HG02759 (cell line): ENCODE data around the gene TENT4B.
A peak's percentile ranks its signal among the peaks of the same experiment; 100 is the strongest.
"Not testable (repeated sequence)": the region's sequence is repeated elsewhere in the genome, so short reads cannot be mapped to it uniquely, and the experiment has no call there.

ENCODE experiments used
- ATAC-seq: cut with Tn5 transposase; IDR thresholded peaks from one replicate; pipeline ENCODE4 v1.9.1; 2021; ENCODE audit warnings: mild to moderate bottlenecking, moderate library complexity; ENCODE audit not compliant: unreplicated experiment

TENT4B gene

DNA sequence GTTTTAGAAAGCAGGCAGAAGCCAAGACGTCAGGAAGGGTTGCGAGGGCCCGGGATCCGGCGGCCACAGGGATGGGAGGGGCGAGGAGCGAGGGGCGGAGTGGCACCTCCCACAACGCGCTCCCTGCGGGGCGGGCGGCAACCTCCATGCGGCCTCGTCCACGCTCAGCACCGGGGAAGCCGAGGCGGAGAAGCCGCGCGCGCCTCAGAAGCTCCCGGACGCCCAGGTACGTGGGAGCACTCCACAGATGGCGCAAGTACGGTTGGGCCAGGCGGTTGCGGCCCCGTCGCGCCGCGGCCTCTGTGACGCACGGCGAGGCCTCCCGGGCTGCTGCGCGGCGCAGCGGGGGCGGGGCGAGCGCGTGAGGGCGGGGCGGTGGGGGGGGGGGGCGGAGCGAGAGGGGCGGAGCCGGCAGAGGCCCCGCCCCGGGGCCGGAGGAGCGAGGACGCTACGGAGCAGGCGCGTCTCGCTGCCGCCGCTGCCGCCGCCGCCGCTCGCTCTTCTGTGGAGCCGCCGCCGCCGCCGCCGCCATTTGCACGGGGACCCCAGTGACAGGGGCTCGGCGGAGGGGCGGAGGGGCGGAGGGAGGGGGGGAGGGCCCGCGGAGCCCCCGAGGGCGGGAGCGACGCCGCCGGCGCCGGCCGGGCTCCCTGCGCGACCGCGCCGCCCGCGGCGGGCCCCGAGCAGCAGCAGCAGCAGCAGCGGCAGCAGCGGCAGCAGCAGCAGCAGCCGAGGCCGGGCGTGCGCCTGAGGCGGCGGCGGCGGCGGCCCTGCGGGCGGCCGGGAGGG, at the start of gene TENT4B:
Gene TENT4B, plus strand, starts transcription at position 500 of the 789 bp plus-strand sequence. CDS start 316 bp downstream, outside the sequence.
- peak; percentile 80 for ATAC-seq

GRCh38 chr16:50103764-50104163, 49.3 kb upstream of the TENT4B start:
- no peak for ATAC-seq

- ATAC-seq: no peak
Measured at GRCh38 chr16:50114357-50115129, 38.6 kb upstream of the TENT4B start.

- no peak for ATAC-seq
Measured at GRCh38 chr16:50120711-50121110, 32.4 kb upstream of the TENT4B start.

- ATAC-seq: peak; percentile 58
Measured at GRCh38 chr16:50121278-50121677, 31.8 kb upstream of the TENT4B start.

DNA sequence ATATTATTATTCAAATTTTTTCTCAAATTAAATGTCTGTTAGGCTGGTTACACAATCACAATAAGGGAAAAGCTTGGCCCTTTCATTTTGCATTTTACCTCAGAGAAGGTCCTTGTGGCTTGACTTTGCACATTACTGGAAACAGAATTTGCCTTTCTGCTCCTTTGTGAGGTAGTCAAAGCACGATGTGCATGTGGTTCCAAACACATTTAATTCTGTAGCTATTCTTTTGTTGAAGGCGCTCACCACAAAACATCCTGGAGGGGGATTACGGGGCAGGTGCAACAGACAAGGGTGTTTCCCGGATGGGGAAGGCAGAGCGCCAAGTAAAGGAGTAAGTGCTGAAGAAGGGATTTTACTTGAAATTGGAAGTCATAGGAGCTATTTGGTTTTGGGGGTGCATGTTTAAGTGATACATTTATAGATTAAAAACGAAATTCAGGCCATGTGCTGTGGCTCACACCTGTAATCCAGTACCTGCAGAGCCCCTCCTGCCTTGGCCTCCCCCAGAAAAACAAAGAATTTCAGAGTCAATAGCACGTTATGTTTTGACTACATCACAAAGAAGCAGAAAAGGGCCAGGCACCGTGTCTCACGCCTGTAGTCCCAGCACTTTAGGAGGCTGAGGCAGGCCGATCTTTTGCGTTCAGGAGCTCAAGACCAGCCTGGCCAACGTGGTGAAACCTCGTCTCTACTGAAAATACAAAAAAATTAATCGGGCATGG, 31.2 kb upstream of the TENT4B start:
- ATAC-seq: peak; percentile 62

GRCh38 chr16:50123417-50123816, 29.7 kb upstream of the TENT4B start:
- no peak for ATAC-seq

- ATAC-seq: no peak
Measured at GRCh38 chr16:50124769-50125168, 28.3 kb upstream of the TENT4B start.

GRCh38 chr16:50126183-50126582, 26.9 kb upstream of the TENT4B start:
- ATAC-seq: no peak

DNA sequence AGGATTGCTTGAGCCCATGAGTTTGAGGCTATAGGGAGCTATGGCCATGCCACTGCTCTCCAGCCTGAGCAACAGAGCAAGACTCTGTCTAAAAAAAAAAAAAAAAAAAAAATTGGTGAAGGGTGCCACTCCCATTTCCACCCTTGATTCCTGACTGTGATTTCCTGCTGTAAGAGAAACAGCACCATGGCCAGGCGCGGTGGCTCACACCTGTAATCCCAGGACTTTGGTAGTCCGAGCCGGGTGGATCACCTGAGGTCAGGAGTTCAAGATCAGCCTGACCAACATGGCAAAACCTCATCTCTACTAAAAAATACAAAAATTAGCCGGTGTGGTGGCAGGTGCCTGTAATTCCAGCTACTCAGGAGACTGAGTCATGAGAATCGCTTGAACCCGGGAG, 20.5 kb upstream of the TENT4B start:
- ATAC-seq: not testable (repeated sequence)

GRCh38 chr16:50133214-50133613, 19.9 kb upstream of the TENT4B start:
- ATAC-seq: no peak

GRCh38 chr16:50136399-50136798, 16.7 kb upstream of the TENT4B start:
- ATAC-seq: no peak

DNA sequence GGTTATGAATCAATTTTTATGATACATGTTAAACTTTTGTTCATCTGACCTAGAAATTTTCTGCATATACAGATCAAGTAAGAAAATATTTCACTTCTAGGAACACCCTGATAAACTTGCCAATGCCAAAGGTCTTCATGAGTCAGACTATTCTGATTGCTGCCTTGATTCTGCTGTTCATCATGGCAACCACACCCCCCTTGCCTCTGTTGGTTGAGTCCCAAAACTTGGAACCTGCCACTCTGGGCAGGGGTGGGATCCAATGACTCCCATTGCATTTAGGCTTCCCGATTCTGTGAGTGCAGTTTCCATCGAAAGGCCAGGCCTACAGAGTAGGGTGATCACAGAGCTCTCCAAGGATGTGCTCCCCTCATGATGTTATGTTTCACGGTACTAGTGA, 15.8 kb upstream of the TENT4B start:
- ATAC-seq: no peak

GRCh38 chr16:50139580-50139979, 13.5 kb upstream of the TENT4B start:
- no peak for ATAC-seq

DNA sequence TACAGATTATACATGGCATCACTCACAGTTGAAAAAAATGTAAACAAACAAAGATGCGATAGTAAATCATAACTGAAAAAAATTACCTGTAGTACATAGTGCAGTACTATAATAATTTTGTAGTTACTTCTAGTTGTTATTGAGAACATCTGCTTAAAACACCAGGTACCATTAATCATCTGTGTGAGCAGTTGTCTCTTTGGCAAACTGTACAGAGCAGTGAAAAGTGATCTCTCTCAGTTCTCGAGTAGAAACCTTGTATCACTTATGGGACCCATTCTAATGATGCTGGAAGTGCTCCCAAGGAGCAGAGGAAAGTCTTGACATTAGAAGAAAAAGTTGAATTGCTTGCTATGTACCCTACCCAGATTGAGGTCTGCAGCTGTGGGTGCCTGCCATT, 8.9 kb upstream of the TENT4B start:
- ATAC-seq: no peak

DNA sequence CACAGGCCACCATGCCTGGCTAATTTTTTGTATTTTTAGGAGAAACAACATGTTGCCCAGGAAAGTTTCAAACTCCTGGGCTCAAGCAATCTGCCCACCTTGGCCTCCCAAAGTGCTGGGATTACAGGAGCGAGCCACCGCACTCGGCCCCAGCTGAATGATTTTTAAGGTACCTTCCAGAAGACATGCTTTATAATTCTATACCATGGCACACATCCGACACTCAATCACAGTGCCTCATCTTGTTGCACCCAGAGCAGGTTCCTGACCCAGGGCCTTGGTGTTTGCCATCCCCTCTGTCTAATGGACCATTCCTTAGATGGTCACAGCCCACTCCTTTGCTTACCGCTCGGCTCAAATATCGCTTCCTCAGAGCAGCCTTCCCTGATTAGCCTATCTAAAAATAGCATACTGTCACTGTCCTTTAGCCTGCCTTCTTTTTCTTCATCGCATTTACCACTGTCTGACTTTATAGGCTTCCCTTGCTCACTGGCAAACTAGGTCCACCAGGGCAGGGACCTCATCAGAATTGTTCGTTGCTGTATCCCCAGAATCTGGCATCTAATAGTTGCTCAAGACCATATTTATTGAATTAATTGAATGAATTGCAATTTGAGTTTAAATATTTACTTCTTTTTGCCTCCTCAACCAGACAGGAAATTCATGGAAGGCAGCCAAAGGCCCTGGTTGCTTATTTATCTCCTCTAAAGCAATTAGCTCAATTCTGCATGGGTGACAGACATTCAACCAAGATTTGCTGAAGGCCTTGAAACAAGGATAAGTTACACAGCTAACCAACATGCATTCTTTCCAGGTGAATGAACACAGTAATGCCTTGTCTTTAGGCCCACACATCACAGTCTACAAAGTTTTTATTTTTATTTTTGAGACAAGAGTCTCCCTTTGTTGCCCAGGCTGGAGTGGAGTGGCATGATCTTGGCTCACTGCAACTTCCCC, 6.3 kb upstream of the TENT4B start:
- no peak for ATAC-seq

GRCh38 chr16:50151322-50151721, 1.8 kb upstream of the TENT4B start:
- ATAC-seq: no peak

GRCh38 chr16:50151756-50152155, 1.4 kb upstream of the TENT4B start:
- ATAC-seq: no peak

GRCh38 chr16:50152351-50152806, 727 bp upstream of the TENT4B start:
- ATAC-seq: peak; percentile 56
